HepG2 (cell line): ENCODE results near the gene MLST8. TPM values are rescaled to one million over a fixed set of nuclear protein-coding genes. Genes with fewer than 3 reads are reported as not detected.

Experiments used
- AKAP8 ChIP-seq: sonication (generic); formaldehyde crosslinking; IDR thresholded peaks from 2 replicates; pipeline ENCODE4 v1.5.1; 2020; ENCODE audit warnings: mild to moderate bottlenecking, missing genetic modification reagents
- KLF12 ChIP-seq: sonication (generic); formaldehyde crosslinking; IDR thresholded peaks from 2 replicates; pipeline ENCODE4 v1.4.0; 2020; ENCODE audit warnings: missing genetic modification reagents, borderline replicate concordance
- NR2F2 ChIP-seq: IDR thresholded peaks from 2 replicates; pipeline ENCODE4 v1.6.1; 2012; ENCODE audit warnings: low read depth, inconsistent platforms, borderline replicate concordance
- POLR2AphosphoS5 ChIP-seq: IDR thresholded peaks from 2 replicates; pipeline ENCODE4 v1.6.1; 2012; ENCODE audit warnings: low read depth, low read length
- SMAD3 ChIP-seq: sonication (generic); formaldehyde crosslinking; IDR thresholded peaks from 2 replicates; pipeline ENCODE4 v1.4.0; 2020; ENCODE audit warnings: missing genetic modification reagents
- SOX13 ChIP-seq, 3 experiments: fragments of 450-650 bp in 1 of 3; sonication (generic) in 1 of 3; formaldehyde crosslinking in 1 of 3; IDR thresholded peaks in 2 of 3; conservative IDR thresholded peaks in 1 of 3; 2 replicates each; pipeline versions ENCODE4 v1.5.0 to v1.6.1; 2016 to 2020; ENCODE audit warnings: antibody characterized with exemption in 1 of 3, mild to moderate bottlenecking in 1 of 3, missing compliant biosample characterization in 1 of 3, missing genetic modification reagents in 1 of 3, moderate library complexity in 1 of 3
- ZEB1 ChIP-seq: IDR thresholded peaks from 2 replicates; pipeline ENCODE4 v1.6.1; 2012; ENCODE audit warnings: mild to moderate bottlenecking, low read depth, inconsistent platforms; ENCODE audit not compliant: insufficient replicate concordance
- ZNF382 ChIP-seq: sonication (generic); formaldehyde crosslinking; IDR thresholded peaks from 2 replicates; pipeline ENCODE4 v1.5.0; 2020; ENCODE audit warnings: missing genetic modification reagents, mild to moderate bottlenecking, borderline replicate concordance
- ZNF777 ChIP-seq: sonication (generic); formaldehyde crosslinking; IDR thresholded peaks from 2 replicates; pipeline ENCODE4 v1.4.0; 2020; ENCODE audit warnings: missing genetic modification reagents
- polyA plus RNA-seq, 8 experiments: library from polyadenylated mRNA; depleted of rRNA in 3 of 8; stranded (reverse) in 7 of 8; unstranded in 1 of 8; fragments of >200 nt; fragmentation: Illumina TruSeq in 4 of 8; extraction: Trizol in 4 of 8; gene quantifications; 2 replicates each; pipeline versions ENCODE4 v1.2.1 to v1.2.3, GENCODE V29; 2011 to 2016; ENCODE audit warnings: low read depth in 4 of 8, missing spikeins in 1 of 8, mixed read lengths in 1 of 8; ENCODE audit not compliant: insufficient read depth in 1 of 8
- total RNA-seq, 5 experiments: library from RNA; depleted of rRNA; stranded (reverse); fragments of >200 nt; fragmentation: Illumina TruSeq; extraction: Trizol; gene quantifications; 2 replicates each; pipeline ENCODE4 v1.2.3, GENCODE V29; 2016; ENCODE audit warnings: low read depth in 1 of 5
- TF ChIP-seq, protein P1 (sequence below): sonication (generic); formaldehyde crosslinking; conservative IDR thresholded peaks from 2 replicates; pipeline ENCODE4 v1.4.0; 2020; ENCODE audit warnings: mild to moderate bottlenecking, missing genetic modification reagents, moderate library complexity
- TF ChIP-seq, protein P2 (sequence below): sonication (generic); formaldehyde crosslinking; IDR thresholded peaks from 2 replicates; pipeline ENCODE4 v1.4.0; 2020; ENCODE audit warnings: missing genetic modification reagents
- TF ChIP-seq, protein P3 (sequence below): sonication (generic); formaldehyde crosslinking; IDR thresholded peaks from 2 replicates; pipeline ENCODE4 v1.5.1; 2020; ENCODE audit warnings: missing genetic modification reagents, mild to moderate bottlenecking, borderline replicate concordance
- TF ChIP-seq, protein P4 (sequence below): sonication (generic); formaldehyde crosslinking; IDR thresholded peaks from 2 replicates; pipeline ENCODE4 v1.5.0; 2020; ENCODE audit warnings: mild to moderate bottlenecking, missing genetic modification reagents, moderate library complexity
- TF ChIP-seq, protein P5 (sequence below): sonication (generic); formaldehyde crosslinking; IDR thresholded peaks from 2 replicates; pipeline ENCODE4 v1.5.0; 2020; ENCODE audit warnings: mild to moderate bottlenecking, missing genetic modification reagents
- TF ChIP-seq, protein P6 (sequence below): IDR thresholded peaks from 2 replicates; pipeline ENCODE4 v1.6.1; 2018; ENCODE audit warnings: missing genetic modification reagents

Gene MLST8
- total and polyA plus RNA-seq, 2 of the 13 experiments (the other 11 are each of a cell fraction or from before 2014, with no cell fraction given), result 30.8 to 72.7 TPM

DNA sequence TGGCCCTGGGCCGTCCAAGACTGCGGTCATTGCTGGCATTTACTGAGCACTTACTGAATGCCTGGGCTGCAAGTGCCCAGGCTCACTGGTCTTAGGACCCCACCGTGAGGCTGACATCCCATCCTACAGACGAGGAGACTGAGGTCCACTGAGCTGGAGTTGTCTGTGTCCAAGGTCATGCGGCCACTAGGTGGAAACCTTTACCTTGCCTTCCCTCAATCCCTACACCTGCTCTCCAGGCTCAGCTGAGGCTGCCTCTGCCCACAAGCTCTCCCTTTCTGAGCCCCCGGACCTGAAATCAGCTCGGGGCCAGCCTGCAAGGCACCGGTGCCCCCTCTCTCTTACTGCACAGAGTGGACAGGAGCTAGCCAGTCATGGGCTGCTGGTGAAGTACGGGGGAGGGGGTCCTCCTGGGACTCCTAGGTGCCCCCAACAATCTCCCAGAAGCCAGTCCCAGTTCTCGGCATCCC lies 10.4 kb upstream of the MLST8 start (continued):
- TF ChIP-seq, protein P1, sequence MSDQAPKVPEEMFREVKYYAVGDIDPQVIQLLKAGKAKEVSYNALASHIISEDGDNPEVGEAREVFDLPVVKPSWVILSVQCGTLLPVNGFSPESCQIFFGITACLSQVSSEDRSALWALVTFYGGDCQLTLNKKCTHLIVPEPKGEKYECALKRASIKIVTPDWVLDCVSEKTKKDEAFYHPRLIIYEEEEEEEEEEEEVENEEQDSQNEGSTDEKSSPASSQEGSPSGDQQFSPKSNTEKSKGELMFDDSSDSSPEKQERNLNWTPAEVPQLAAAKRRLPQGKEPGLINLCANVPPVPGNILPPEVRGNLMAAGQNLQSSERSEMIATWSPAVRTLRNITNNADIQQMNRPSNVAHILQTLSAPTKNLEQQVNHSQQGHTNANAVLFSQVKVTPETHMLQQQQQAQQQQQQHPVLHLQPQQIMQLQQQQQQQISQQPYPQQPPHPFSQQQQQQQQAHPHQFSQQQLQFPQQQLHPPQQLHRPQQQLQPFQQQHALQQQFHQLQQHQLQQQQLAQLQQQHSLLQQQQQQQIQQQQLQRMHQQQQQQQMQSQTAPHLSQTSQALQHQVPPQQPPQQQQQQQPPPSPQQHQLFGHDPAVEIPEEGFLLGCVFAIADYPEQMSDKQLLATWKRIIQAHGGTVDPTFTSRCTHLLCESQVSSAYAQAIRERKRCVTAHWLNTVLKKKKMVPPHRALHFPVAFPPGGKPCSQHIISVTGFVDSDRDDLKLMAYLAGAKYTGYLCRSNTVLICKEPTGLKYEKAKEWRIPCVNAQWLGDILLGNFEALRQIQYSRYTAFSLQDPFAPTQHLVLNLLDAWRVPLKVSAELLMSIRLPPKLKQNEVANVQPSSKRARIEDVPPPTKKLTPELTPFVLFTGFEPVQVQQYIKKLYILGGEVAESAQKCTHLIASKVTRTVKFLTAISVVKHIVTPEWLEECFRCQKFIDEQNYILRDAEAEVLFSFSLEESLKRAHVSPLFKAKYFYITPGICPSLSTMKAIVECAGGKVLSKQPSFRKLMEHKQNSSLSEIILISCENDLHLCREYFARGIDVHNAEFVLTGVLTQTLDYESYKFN, result no peak
- TF ChIP-seq, protein P2, sequence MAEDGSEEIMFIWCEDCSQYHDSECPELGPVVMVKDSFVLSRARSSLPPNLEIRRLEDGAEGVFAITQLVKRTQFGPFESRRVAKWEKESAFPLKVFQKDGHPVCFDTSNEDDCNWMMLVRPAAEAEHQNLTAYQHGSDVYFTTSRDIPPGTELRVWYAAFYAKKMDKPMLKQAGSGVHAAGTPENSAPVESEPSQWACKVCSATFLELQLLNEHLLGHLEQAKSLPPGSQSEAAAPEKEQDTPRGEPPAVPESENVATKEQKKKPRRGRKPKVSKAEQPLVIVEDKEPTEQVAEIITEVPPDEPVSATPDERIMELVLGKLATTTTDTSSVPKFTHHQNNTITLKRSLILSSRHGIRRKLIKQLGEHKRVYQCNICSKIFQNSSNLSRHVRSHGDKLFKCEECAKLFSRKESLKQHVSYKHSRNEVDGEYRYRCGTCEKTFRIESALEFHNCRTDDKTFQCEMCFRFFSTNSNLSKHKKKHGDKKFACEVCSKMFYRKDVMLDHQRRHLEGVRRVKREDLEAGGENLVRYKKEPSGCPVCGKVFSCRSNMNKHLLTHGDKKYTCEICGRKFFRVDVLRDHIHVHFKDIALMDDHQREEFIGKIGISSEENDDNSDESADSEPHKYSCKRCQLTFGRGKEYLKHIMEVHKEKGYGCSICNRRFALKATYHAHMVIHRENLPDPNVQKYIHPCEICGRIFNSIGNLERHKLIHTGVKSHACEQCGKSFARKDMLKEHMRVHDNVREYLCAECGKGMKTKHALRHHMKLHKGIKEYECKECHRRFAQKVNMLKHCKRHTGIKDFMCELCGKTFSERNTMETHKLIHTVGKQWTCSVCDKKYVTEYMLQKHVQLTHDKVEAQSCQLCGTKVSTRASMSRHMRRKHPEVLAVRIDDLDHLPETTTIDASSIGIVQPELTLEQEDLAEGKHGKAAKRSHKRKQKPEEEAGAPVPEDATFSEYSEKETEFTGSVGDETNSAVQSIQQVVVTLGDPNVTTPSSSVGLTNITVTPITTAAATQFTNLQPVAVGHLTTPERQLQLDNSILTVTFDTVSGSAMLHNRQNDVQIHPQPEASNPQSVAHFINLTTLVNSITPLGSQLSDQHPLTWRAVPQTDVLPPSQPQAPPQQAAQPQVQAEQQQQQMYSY (CRISPR knock-in tag), result no peak
- TF ChIP-seq ZNF777 (CRISPR knock-in tag) (no peak; the same call in 1 of the 2 replicates), KLF12 (CRISPR knock-in tag) (no peak), AKAP8 (CRISPR knock-in tag) (no peak), SOX13 (IDR thresholded peaks at IDR 0.05) (no peak), SOX13 (CRISPR knock-in tag; conservative IDR thresholded peaks at IDR 0.05 in 1 of 2, IDR thresholded peaks at IDR 0.05 in 1 of 2) (no peak), SMAD3 (CRISPR knock-in tag) (no peak), ZEB1 (peak; percentile 21), ZNF382 (CRISPR knock-in tag) (no peak), POLR2AphosphoS5 (no peak), NR2F2 (no peak)
- TF ChIP-seq, protein P3, sequence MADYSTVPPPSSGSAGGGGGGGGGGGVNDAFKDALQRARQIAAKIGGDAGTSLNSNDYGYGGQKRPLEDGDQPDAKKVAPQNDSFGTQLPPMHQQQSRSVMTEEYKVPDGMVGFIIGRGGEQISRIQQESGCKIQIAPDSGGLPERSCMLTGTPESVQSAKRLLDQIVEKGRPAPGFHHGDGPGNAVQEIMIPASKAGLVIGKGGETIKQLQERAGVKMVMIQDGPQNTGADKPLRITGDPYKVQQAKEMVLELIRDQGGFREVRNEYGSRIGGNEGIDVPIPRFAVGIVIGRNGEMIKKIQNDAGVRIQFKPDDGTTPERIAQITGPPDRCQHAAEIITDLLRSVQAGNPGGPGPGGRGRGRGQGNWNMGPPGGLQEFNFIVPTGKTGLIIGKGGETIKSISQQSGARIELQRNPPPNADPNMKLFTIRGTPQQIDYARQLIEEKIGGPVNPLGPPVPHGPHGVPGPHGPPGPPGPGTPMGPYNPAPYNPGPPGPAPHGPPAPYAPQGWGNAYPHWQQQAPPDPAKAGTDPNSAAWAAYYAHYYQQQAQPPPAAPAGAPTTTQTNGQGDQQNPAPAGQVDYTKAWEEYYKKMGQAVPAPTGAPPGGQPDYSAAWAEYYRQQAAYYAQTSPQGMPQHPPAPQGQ (CRISPR knock-in tag), result no peak
- TF ChIP-seq, protein P4, sequence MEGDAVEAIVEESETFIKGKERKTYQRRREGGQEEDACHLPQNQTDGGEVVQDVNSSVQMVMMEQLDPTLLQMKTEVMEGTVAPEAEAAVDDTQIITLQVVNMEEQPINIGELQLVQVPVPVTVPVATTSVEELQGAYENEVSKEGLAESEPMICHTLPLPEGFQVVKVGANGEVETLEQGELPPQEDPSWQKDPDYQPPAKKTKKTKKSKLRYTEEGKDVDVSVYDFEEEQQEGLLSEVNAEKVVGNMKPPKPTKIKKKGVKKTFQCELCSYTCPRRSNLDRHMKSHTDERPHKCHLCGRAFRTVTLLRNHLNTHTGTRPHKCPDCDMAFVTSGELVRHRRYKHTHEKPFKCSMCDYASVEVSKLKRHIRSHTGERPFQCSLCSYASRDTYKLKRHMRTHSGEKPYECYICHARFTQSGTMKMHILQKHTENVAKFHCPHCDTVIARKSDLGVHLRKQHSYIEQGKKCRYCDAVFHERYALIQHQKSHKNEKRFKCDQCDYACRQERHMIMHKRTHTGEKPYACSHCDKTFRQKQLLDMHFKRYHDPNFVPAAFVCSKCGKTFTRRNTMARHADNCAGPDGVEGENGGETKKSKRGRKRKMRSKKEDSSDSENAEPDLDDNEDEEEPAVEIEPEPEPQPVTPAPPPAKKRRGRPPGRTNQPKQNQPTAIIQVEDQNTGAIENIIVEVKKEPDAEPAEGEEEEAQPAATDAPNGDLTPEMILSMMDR (CRISPR knock-in tag), result peak; percentile 93
- TF ChIP-seq, protein P5, sequence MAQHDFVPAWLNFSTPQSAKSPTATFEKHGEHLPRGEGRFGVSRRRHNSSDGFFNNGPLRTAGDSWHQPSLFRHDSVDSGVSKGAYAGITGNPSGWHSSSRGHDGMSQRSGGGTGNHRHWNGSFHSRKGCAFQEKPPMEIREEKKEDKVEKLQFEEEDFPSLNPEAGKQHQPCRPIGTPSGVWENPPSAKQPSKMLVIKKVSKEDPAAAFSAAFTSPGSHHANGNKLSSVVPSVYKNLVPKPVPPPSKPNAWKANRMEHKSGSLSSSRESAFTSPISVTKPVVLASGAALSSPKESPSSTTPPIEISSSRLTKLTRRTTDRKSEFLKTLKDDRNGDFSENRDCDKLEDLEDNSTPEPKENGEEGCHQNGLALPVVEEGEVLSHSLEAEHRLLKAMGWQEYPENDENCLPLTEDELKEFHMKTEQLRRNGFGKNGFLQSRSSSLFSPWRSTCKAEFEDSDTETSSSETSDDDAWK (CRISPR knock-in tag), result no peak
- TF ChIP-seq, protein P6, sequence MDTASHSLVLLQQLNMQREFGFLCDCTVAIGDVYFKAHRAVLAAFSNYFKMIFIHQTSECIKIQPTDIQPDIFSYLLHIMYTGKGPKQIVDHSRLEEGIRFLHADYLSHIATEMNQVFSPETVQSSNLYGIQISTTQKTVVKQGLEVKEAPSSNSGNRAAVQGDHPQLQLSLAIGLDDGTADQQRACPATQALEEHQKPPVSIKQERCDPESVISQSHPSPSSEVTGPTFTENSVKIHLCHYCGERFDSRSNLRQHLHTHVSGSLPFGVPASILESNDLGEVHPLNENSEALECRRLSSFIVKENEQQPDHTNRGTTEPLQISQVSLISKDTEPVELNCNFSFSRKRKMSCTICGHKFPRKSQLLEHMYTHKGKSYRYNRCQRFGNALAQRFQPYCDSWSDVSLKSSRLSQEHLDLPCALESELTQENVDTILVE, result no peak
